Neuron (in vitro differentiated cells): ENCODE measurements around the gene SYNJ2.

Experiments used
- H2AFZ ChIP-seq: one replicate; pipeline ENCODE4 v1.6.1; 2013; ENCODE audit warnings: low read depth, mild to moderate bottlenecking, inconsistent platforms, low read length, moderate library complexity
- H3K27me3 ChIP-seq: one replicate; pipeline ENCODE4 v1.6.1; 2013; ENCODE audit warnings: low read length; ENCODE audit not compliant: insufficient read depth
- H3K36me3 ChIP-seq: one replicate; pipeline ENCODE4 v1.6.1; 2013; ENCODE audit warnings: low read length; ENCODE audit not compliant: insufficient read depth
- H3K4me1 ChIP-seq: one replicate; pipeline ENCODE4 v1.6.1; 2013; ENCODE audit warnings: low read length; ENCODE audit not compliant: insufficient read depth
- H3K4me3 ChIP-seq: 2 replicates; pipeline ENCODE4 v1.5.1; 2013; ENCODE audit warnings: mild to moderate bottlenecking, low read length, moderate library complexity
- H3K9me3 ChIP-seq: one replicate; pipeline ENCODE4 v1.6.1; 2013; ENCODE audit warnings: low read length

The SYNJ2 gene

DNA sequence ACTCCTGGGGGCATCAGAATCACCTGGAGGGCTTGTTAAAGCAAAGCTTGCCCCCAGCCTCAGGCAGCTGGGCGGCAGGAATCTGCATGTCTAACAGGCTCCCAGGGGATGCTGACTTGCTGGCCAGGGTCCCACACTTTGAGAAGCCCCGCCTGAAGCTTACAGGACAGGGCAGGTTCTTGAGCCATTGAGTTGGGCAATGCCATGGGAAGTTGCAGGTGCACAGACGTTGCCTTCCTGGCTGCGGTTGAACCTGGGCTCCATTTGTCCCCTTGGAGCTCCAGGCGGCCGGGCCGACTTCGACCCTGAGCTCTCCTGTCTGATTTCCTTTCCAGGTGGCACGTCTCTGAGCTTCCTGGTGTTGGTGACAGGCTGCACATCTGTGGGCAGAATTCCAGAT is 46.8 kb downstream of the SYNJ2 start:
- H3K4me1 ChIP-seq = peaks cover 13% of the 10 kb centered on the region
- H3K9me3 ChIP-seq = no peaks in the 10 kb centered on the region
- no peak overlapping the region for H3K4me3 ChIP-seq
- H3K27me3 ChIP-seq = no peaks in the 10 kb centered on the region
- no peak overlapping the region for H2AFZ ChIP-seq
- no peaks in the 10 kb centered on the region for H3K36me3 ChIP-seq

DNA sequence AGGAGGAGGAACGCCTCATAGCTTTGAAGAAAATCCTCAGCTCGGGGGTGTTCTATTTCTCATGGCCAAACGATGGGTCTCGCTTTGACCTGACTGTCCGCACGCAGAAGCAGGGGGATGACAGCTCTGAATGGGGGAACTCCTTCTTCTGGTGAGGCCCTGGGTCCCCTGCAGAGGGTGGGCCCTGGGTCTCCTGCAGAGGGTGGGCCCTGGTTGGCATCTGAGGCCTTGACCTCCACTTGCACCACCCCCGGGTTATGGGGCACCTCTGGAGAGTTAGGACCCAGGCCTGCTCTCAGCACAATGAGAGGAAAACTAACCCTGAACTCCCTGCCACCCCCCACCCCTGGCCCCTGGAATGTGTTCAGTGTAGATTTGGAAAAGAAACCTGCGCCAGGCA is 47.2 kb downstream of the SYNJ2 start:
- no peaks in the 10 kb centered on the region for H3K27me3 ChIP-seq

DNA sequence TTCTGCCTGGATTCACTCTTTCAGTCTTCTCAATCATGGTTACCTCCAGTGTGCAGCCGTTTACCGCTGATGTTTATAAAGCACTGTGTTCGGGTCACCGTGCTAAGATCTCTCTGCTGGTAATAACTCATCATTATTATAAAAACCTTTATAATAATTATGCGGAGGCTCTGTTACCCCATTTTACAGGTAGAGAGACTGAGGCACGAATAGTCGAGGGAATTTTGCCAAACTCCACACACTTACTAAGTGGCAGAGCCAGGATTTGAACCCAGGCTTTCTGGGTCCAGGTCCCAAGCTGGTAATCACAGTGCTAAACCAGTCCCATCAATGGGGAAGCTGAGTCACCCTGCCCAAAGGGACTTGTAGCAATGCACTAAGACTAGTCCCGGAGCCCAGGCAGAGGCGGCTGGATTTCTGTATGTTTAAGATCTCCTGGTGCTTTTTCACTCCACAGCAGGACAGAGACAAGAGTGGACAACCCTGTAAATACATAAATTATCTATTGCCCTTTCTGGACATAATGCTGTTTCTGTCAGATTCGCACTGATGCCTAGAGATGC is 48.1 kb downstream of the SYNJ2 start:
- Histone ChIP-seq H3K36me3 (no peaks in the 10 kb centered on the region), H3K4me1 (peaks cover 13% of the 10 kb centered on the region), H3K27me3 (no peaks in the 10 kb centered on the region), H3K4me3 (no peak overlapping the region), H3K9me3 (no peaks in the 10 kb centered on the region), H2AFZ (no peak overlapping the region)

More for the DNA sequence above, 47.2 kb downstream of the SYNJ2 start:
- peaks cover 13% of the 10 kb centered on the region for H3K4me1 ChIP-seq
- H3K9me3 ChIP-seq = no peaks in the 10 kb centered on the region
- H3K36me3 ChIP-seq = no peaks in the 10 kb centered on the region
- no peak overlapping the region for H3K4me3 ChIP-seq
- no peak overlapping the region for H2AFZ ChIP-seq

DNA sequence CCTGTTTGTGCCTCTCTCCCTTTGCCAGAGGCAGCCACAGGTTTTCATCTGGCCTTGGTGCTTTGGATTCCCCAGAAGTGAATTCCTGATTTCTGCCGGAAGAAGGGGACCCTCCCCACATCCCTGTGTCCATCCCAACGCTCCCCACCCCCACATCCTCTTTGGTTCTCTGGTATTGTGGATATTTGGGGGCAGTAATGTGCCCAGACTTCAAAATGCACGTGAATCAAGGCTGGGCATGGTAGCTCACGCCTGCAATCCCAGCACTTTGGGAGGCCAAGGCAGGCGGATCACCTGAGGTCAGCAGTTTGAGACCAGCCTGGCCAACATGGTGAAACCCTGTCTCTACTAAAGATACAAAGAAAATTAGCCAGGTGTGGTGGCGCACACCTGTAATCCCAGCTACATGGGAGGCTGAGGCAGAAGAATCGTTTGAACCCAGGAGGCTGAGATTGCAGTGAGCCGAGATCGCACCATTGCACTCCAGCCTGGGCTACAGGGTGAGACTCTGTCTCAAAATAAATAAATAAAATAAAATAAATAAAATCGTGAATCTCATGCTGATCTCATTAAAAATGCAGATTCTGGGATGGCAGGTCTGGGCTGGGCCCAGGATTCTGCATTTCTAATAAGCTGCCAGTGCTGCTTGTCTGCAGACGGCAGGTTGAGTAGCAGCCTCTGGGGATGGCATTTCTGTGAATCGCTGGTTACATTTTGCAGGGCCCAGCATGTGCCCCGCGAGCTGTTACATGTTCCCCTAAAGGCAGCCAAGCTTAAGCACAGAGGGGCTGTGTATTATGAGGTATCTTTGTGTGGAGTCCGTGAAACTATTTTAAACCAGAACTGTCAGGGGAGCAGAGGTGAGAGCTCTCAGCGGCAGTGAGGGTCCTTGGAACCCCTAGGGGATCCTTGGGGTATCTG is 49.0 kb downstream of the SYNJ2 start:
- Histone ChIP-seq H3K36me3 (no peaks in the 10 kb centered on the region), H3K4me3 (no peak overlapping the region), H3K9me3 (no peaks in the 10 kb centered on the region), H3K4me1 (peaks cover 13% of the 10 kb centered on the region), H3K27me3 (no peaks in the 10 kb centered on the region), H2AFZ (no peak overlapping the region)

DNA sequence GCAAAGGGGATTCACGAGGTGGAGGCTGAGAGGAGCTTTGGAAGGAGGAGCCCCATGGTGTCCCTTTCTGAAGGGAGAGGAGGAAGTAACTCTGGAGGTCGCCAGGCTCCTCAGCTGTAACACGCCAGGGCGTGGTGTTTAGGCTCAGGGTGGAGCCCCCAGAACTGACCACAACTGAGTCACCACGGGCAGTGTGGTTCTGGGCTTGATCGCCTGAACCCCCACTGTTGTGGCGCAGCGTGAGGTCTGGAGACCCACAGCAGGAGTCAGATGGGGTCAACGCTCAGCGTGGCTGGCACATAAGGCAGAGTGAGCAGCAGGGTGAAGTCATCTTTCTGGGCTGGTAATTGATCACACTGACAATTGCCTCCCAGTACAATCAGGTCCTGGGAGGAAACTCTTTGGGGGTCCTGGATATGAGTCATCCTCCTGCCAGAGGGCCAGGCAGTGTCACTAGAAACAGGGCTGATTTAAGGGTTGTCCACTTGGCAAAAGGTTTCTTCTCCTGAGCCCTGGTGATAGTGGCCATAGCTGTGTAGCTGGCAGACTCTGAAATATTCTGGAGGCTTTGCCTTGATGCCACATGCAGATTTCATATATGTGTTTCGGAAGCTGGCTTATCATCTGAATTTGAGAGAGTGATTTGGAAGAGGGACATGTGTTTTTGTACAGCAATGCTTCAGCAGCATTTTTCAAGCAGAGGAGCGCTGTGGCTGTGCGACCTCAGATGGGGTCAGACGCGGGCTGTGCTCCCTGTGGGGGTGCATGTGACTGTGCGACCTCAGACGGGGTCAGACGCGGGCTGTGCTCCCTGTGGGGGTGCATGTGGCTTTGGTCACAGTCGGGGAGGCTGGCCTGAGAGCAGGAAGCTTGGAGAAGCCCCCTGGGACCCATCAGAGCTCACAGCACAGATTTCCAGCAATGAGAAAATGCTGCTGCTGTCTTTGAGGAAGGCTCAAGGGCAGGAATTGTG is 50.0 kb downstream of the SYNJ2 start:
- Histone ChIP-seq H3K4me1 (peaks cover 13% of the 10 kb centered on the region), H2AFZ (no peak overlapping the region), H3K27me3 (no peaks in the 10 kb centered on the region), H3K36me3 (no peaks in the 10 kb centered on the region), H3K4me3 (no peak overlapping the region), H3K9me3 (no peaks in the 10 kb centered on the region)

DNA sequence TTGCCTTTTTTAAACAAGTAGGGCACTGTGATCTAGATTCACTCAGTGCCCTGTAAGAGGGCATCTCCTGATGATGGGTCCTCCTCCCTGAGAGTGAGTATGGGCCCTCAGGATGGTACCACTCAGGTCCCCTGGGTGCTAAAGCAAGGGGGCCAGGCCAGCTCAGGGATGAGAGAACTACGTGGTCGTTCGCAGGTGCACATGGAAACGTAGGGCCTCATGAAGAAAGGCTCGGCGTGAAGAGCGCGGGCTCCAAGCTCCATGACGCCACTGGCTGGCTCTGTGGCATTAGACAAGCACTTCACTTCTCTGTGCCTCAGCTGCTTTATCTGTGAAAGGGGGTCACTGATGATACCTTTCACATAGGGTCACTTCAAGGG is 50.7 kb downstream of the SYNJ2 start:
- Histone ChIP-seq H3K9me3 (no peaks in the 10 kb centered on the region), H3K4me3 (no peak overlapping the region), H2AFZ (no peak overlapping the region), H3K36me3 (no peaks in the 10 kb centered on the region), H3K4me1 (peaks cover 13% of the 10 kb centered on the region), H3K27me3 (no peaks in the 10 kb centered on the region)

DNA sequence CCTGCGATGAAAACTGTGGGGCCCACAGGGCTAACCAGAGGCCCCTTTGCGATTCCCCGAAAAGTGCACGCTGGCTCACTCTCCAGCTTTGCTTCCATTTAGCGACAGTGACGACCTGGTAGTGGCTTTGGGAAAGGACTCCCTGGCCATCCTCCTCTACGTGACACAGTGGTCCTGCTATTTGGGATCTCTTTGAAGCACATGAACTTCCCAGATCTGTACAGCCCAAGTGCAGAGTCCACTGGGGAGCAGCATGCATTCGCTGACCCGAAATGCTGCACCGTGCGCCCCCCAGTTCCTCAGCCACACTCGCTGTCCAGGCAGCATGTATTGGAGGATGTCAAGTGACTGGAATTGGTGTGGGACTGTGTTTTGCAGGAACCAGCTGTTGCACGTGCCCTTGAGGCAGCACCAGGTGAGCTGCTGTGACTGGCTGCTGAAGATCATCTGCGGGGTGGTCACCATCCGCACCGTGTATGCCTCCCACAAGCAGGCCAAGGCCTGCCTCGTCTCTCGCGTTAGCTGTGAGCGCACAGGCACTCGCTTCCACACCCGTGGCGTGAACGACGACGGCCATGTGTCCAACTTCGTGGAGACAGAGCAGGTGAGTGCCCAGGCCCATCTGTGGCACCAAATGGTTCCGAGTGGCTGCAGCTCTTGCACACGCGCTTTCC is 51.6 kb downstream of the SYNJ2 start:
- no peaks in the 10 kb centered on the region for H3K36me3 ChIP-seq
- H3K9me3 ChIP-seq = no peaks in the 10 kb centered on the region
- H2AFZ ChIP-seq = no peak overlapping the region
- peaks cover 13% of the 10 kb centered on the region for H3K4me1 ChIP-seq
- H3K4me3 ChIP-seq = no peak overlapping the region
- H3K27me3 ChIP-seq = no peaks in the 10 kb centered on the region

DNA sequence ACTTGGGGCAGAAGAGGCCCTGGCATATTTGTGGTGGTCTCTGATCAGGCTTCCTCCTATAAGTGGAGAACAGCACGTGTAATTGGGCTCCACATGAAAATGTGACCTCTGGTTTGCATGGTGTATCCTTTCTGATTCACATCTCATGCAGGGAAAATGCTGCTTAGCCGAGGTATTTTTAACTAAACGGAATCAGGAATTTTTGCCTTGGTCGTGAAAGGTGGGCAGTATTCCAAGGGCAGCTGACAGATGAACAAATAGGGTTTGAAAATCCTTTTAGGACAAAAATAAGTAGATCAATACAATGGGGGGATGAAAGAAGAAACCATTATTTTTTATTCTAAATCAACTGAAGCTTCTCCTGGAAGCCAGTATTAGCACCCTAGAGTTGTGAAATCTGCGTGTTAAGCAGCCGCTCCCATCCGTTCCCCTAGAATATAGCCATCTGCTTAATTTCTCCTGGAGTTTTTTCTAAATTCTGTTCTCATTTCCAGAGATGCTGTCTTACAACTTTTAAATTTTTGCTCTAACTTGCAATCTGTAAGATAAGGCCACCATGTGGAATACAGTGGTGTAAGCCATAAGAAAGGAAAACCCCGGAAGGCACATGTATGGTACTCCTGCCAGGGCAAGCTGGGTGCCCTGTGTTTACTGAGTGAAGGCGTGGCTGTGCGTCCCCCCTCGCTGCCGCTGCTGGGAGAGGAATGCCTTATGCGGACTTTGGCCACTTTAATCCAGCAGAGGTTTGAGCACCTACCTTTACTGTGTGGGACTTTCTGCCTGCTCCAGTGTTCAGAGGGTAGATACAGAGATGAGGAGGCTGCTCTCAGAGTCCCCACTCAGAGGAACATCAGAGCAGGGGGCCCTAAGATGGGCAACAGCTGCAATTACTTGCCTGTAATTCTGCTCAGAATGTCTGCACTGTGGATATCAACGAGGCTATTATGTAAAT is 52.4 kb downstream of the SYNJ2 start:
- Histone ChIP-seq H3K36me3 (no peaks in the 10 kb centered on the region), H3K4me3 (no peak overlapping the region), H3K27me3 (no peaks in the 10 kb centered on the region), H3K9me3 (no peaks in the 10 kb centered on the region), H3K4me1 (peaks cover 13% of the 10 kb centered on the region), H2AFZ (no peak overlapping the region)

DNA sequence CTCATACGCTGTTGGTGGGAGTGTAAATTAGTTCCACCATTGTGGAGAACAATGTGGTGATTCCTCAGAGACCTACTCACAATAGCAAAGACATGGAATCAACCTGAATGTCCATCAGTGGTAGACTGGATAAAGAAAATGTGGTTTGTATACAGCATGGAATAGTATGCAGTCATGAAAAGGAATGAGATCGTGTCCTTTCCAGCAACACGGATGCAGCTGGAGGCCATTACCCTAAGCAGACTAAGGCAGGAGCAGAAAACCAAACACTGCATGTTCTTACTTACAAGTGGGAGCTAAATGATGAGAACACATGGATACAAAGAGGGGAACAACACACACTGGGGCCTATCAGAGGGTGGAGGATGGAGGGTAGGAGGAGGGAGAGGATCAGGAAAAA is 54.6 kb downstream of the SYNJ2 start:
- H2AFZ ChIP-seq = no peak overlapping the region
- no peaks in the 10 kb centered on the region for H3K36me3 ChIP-seq
- H3K27me3 ChIP-seq = no peaks in the 10 kb centered on the region
- H3K9me3 ChIP-seq = no peaks in the 10 kb centered on the region
- no peak overlapping the region for H3K4me3 ChIP-seq
- H3K4me1 ChIP-seq = peaks cover 15% of the 10 kb centered on the region

DNA sequence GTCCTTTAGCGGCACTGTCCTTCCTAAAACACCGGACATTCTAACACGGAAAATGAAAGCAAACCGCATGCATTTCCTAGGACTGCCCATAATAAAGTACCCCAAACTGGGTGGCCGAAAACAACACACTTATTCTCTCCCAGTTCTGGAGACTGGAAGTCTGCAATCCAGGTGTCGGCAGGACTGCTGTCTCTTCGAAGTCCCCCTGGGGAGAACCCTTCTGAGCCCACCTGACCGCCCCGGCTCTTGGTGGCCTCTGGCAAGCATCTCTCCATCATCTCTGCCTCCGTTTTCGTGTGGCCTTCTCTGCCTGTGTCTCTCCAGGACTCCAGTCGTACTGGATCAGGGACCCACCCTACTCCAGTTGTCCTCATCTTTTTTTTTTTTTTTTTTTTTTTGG is 55.4 kb downstream of the SYNJ2 start:
- H3K4me1 ChIP-seq = peaks cover 8% of the 10 kb centered on the region
- no peaks in the 10 kb centered on the region for H3K27me3 ChIP-seq
- H2AFZ ChIP-seq = no peak overlapping the region

DNA sequence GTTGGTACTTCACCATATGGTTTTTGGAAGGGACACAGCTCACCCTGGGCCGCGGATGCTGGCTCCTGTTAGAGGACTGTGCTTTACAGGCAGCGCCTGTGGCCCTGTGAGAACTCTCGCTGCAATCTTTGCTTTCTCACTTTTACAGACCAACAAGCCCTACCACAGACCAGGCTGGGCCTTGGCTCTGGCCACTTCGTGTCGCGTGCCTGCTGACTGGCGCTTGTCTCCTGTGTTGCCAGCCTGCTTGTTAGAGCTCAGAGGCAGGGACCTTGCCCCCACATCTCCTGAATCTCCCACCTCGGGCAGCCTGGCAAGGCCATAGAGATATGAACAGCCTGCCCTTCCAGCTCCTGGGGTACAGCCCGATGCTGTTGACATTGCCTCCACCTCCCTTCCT is 56.1 kb downstream of the SYNJ2 start:
- H3K4me3 ChIP-seq = no peak overlapping the region
- peaks cover 5% of the 10 kb centered on the region for H3K4me1 ChIP-seq
- no peaks in the 10 kb centered on the region for H3K36me3 ChIP-seq

More for the DNA sequence above, 55.4 kb downstream of the SYNJ2 start:
- Histone ChIP-seq H3K9me3 (no peaks in the 10 kb centered on the region), H3K4me3 (no peak overlapping the region), H3K36me3 (no peaks in the 10 kb centered on the region)

More for the DNA sequence above, 56.1 kb downstream of the SYNJ2 start:
- H3K27me3 ChIP-seq = no peaks in the 10 kb centered on the region
- no peaks in the 10 kb centered on the region for H3K9me3 ChIP-seq
- no peak overlapping the region for H2AFZ ChIP-seq
